AML-193 (cell line): Measurements from ENCODE around the gene ZBTB11.
"Not testable (repeated sequence)": the region's sequence is repeated elsewhere in the genome, so short reads cannot be mapped to it uniquely, and the experiment has no call there.

Source experiments
- DNase-seq, 2 experiments: peaks; one replicate each; lab custom pipeline; 2025; lab: John Stamatoyannopoulos, UW

The ZBTB11 gene

GRCh38 chr3:101691685-101692671 lies 15.0 kb upstream of the ZBTB11 start:
- not testable (repeated sequence) for DNase-seq

GRCh38 chr3:101690972-101691371 lies 14.0 kb upstream of the ZBTB11 start:
- no peak for DNase-seq

GRCh38 chr3:101689286-101689685 lies 12.4 kb upstream of the ZBTB11 start:
- DNase-seq = no peak

- no peak for DNase-seq
Observed at GRCh38 chr3:101687142-101687931, 10.4 kb upstream of the ZBTB11 start.

GRCh38 chr3:101685870-101686307 lies 9.0 kb upstream of the ZBTB11 start:
- DNase-seq = no peak

GRCh38 chr3:101685050-101685400 lies 8.1 kb upstream of the ZBTB11 start:
- DNase-seq = no peak

- no peak for DNase-seq
Observed at GRCh38 chr3:101680466-101680865, 3.5 kb upstream of the ZBTB11 start.

- not testable (repeated sequence) for DNase-seq
Observed at GRCh38 chr3:101678837-101679236, 1.9 kb upstream of the ZBTB11 start.

GRCh38 chr3:101677436-101678286 lies 729 bp upstream of the ZBTB11 start:
- no peak for DNase-seq

GRCh38 chr3:101676216-101676764 lies 642 bp downstream of the ZBTB11 start:
- no peak for DNase-seq

- DNase-seq = no peak
Observed at GRCh38 chr3:101675709-101676215, 1.2 kb downstream of the ZBTB11 start.

- DNase-seq = no peak
Observed at GRCh38 chr3:101674518-101674917, 2.4 kb downstream of the ZBTB11 start.

- DNase-seq = no peak
Observed at GRCh38 chr3:101673953-101674352, 3.0 kb downstream of the ZBTB11 start.

GRCh38 chr3:101671014-101671413 lies 5.9 kb downstream of the ZBTB11 start:
- no peak for DNase-seq

GRCh38 chr3:101667844-101668243 lies 9.1 kb downstream of the ZBTB11 start:
- DNase-seq = no peak

GRCh38 chr3:101667331-101667730 lies 9.6 kb downstream of the ZBTB11 start:
- DNase-seq = no peak

- no peak for DNase-seq
Observed at GRCh38 chr3:101665851-101666250, 11.1 kb downstream of the ZBTB11 start.

- no peak for DNase-seq
Observed at GRCh38 chr3:101665357-101665756, 11.6 kb downstream of the ZBTB11 start.

- no peak for DNase-seq
Observed at GRCh38 chr3:101660714-101661113, 16.2 kb downstream of the ZBTB11 start.

GRCh38 chr3:101656651-101657050 lies 20.3 kb downstream of the ZBTB11 start:
- DNase-seq = no peak

- no peak for DNase-seq
Observed at GRCh38 chr3:101646726-101647125, 30.2 kb downstream of the ZBTB11 start.
